Ectodermal cell (in vitro differentiated cells): ENCODE results near the gene ZNF609.
"Not testable (repeated sequence)": the region's sequence is repeated elsewhere in the genome, so short reads cannot be mapped to it uniquely, and the experiment has no call there.

Experiments
- H3K27ac ChIP-seq: 2 replicates; pipeline ENCODE4 v1.7.0; 2013; ENCODE audit warnings: mild to moderate bottlenecking, low read depth, low read length; ENCODE audit not compliant: insufficient read depth, poor library complexity, severe bottlenecking
- H3K27me3 ChIP-seq: 2 replicates; pipeline ENCODE4 v1.7.0; 2013; ENCODE audit warnings: mild to moderate bottlenecking, low read length; ENCODE audit not compliant: insufficient read depth, control insufficient read depth, poor library complexity, severe bottlenecking
- H3K36me3 ChIP-seq: one replicate; pipeline ENCODE4 v1.7.0; 2013; ENCODE audit warnings: low read length; ENCODE audit not compliant: control insufficient read depth, insufficient read depth
- H3K4me1 ChIP-seq: one replicate; pipeline ENCODE4 v1.7.0; 2013; ENCODE audit warnings: low read length; ENCODE audit not compliant: control insufficient read depth, insufficient read depth
- H3K4me3 ChIP-seq: 2 replicates; pipeline ENCODE4 v1.7.0; 2013; ENCODE audit warnings: low read depth, low read length, control low read depth; ENCODE audit not compliant: insufficient read depth
- H3K9me3 ChIP-seq: 2 replicates; pipeline ENCODE4 v1.7.0; 2013; ENCODE audit warnings: mild to moderate bottlenecking, low read length, moderate library complexity; ENCODE audit not compliant: control insufficient read depth
- WGBS, 2 experiments: methylation state at CpG; one replicate each; pipeline ENCODE4 v1.1.7; 2013; ENCODE audit warnings: missing lambda C conversion rate in 2 of 2; 5-methylcytosine and 5-hydroxymethylcytosine counted together

ZNF609 gene

GRCh38 chr15:64640146-64640871 is 179.9 kb downstream of the ZNF609 start:
- H3K36me3 ChIP-seq = no peaks in the 10 kb centered on the region
- no peaks in the 10 kb centered on the region for H3K27me3 ChIP-seq
- peaks cover 3% of the 10 kb centered on the region for H3K9me3 ChIP-seq
- no peak overlapping the region for H3K4me3 ChIP-seq
- 93 to 96% methylated on average over 5 of the region's 5 CpGs for WGBS, 2 experiments
- no peak overlapping the region for H3K27ac ChIP-seq
- peaks cover 15% of the 10 kb centered on the region for H3K4me1 ChIP-seq

- Histone ChIP-seq H3K4me3 (no peak overlapping the region), H3K4me1 (no peaks in the 10 kb centered on the region), H3K9me3 (no peaks in the 10 kb centered on the region), H3K27me3 (no peaks in the 10 kb centered on the region), H3K27ac (no peak overlapping the region), H3K36me3 (no peaks in the 10 kb centered on the region)
- 94 to 97% methylated on average over 3 of the region's 3 CpGs for WGBS, 2 experiments
These were observed 182.5 kb downstream of the ZNF609 start for GRCh38 chr15:64642875-64643274.

- Histone ChIP-seq H3K36me3 (no peaks in the 10 kb centered on the region), H3K4me3 (no peak overlapping the region), H3K27me3 (no peaks in the 10 kb centered on the region), H3K9me3 (no peaks in the 10 kb centered on the region), H3K27ac (no peak overlapping the region), H3K4me1 (no peaks in the 10 kb centered on the region)
- WGBS, 2 experiments = 91 to 100% methylated on average over 1 of the region's 1 CpG
These were observed 183.3 kb downstream of the ZNF609 start for GRCh38 chr15:64643685-64644084.

- H3K9me3 ChIP-seq, H3K4me1 ChIP-seq, H3K27me3 ChIP-seq, H3K36me3 ChIP-seq, H3K27ac ChIP-seq, H3K4me3 ChIP-seq: not testable (repeated sequence)
These were observed 184.4 kb downstream of the ZNF609 start for GRCh38 chr15:64644811-64645210.

- H3K27ac ChIP-seq = no peak overlapping the region
- H3K4me3 ChIP-seq = no peak overlapping the region
- no peaks in the 10 kb centered on the region for H3K36me3 ChIP-seq
- H3K4me1 ChIP-seq = no peaks in the 10 kb centered on the region
- no peaks in the 10 kb centered on the region for H3K27me3 ChIP-seq
- 91 to 93% methylated on average over 1 of the region's 1 CpG for WGBS, 2 experiments
- H3K9me3 ChIP-seq = no peaks in the 10 kb centered on the region
These were observed 185.6 kb downstream of the ZNF609 start for GRCh38 chr15:64645995-64646394.

GRCh38 chr15:64647367-64647766 is 187.0 kb downstream of the ZNF609 start:
- H3K27me3 ChIP-seq = no peaks in the 10 kb centered on the region
- H3K9me3 ChIP-seq = no peaks in the 10 kb centered on the region
- no CpG with 5 or more reads among the region's 1 CpG for WGBS, 2 experiments
- no peak overlapping the region for H3K27ac ChIP-seq
- no peaks in the 10 kb centered on the region for H3K36me3 ChIP-seq
- no peak overlapping the region for H3K4me3 ChIP-seq
- H3K4me1 ChIP-seq = no peaks in the 10 kb centered on the region

- Histone ChIP-seq H3K4me3 (no peak overlapping the region), H3K36me3 (no peaks in the 10 kb centered on the region), H3K4me1 (no peaks in the 10 kb centered on the region), H3K27ac (no peak overlapping the region), H3K9me3 (no peaks in the 10 kb centered on the region), H3K27me3 (no peaks in the 10 kb centered on the region)
- 100% methylated on average over 1 of the region's 1 CpG for WGBS, 2 experiments
These were observed 190.2 kb downstream of the ZNF609 start for GRCh38 chr15:64650552-64650951.

- Histone ChIP-seq H3K4me1 (no peaks in the 10 kb centered on the region), H3K9me3 (no peaks in the 10 kb centered on the region), H3K27ac (no peak overlapping the region), H3K27me3 (no peaks in the 10 kb centered on the region), H3K4me3 (no peak overlapping the region), H3K36me3 (no peaks in the 10 kb centered on the region)
- WGBS, 2 experiments = 64 to 77% methylated on average over 3 to 4 of the region's 4 CpGs
These were observed 191.3 kb downstream of the ZNF609 start for GRCh38 chr15:64651601-64652191.

GRCh38 chr15:64653757-64654156 is 193.4 kb downstream of the ZNF609 start:
- Histone ChIP-seq H3K36me3 (no peaks in the 10 kb centered on the region), H3K4me1 (no peaks in the 10 kb centered on the region), H3K4me3 (no peak overlapping the region), H3K27me3 (no peaks in the 10 kb centered on the region), H3K27ac (no peak overlapping the region), H3K9me3 (no peaks in the 10 kb centered on the region)
- WGBS, 2 experiments = 87 to 91% methylated on average over 2 of the region's 3 CpGs

- Histone ChIP-seq H3K27me3 (no peaks in the 10 kb centered on the region), H3K36me3 (no peaks in the 10 kb centered on the region), H3K4me1 (no peaks in the 10 kb centered on the region), H3K4me3 (no peak overlapping the region), H3K27ac (no peak overlapping the region), H3K9me3 (no peaks in the 10 kb centered on the region)
- WGBS, 2 experiments = 93 to 98% methylated on average over 2 of the region's 2 CpGs
These were observed 196.1 kb downstream of the ZNF609 start for GRCh38 chr15:64656508-64656907.
